Astrocyte (in vitro differentiated cells and primary cell): ENCODE measurements around the gene KRT84. TPM values are rescaled to one million over a fixed set of nuclear protein-coding genes. Genes with fewer than 3 reads are reported as not detected.

Source experiments
- DNase-seq: peaks from one replicate; pipeline ENCODE4 v3.0.0-alpha.2; 2010; ENCODE audit warnings: low read depth
- FAIRE-seq: peaks from 2 replicates; lab custom pipeline; 2011; peaks lifted over from hg19 to GRCh38; lab: Jason Lieb, UNC
- H2AFZ ChIP-seq: 2 replicates; pipeline ENCODE4 v1.6.0; 2012; ENCODE audit warnings: low read depth, low read length, inconsistent platforms
- H3K27ac ChIP-seq: 2 replicates; pipeline ENCODE4 v1.5.1; 2011; ENCODE audit warnings: low read depth, low read length, inconsistent platforms
- H3K27me3 ChIP-seq: 2 replicates; pipeline ENCODE4 v1.6.0; 2011; ENCODE audit warnings: low read length, inconsistent platforms; ENCODE audit not compliant: insufficient read depth
- H3K36me3 ChIP-seq: 2 replicates; pipeline ENCODE4 v1.5.1; 2011; ENCODE audit warnings: low read length, inconsistent platforms; ENCODE audit not compliant: insufficient read depth
- H3K4me1 ChIP-seq: 2 replicates; pipeline ENCODE4 v1.5.1; 2011; ENCODE audit warnings: low read length, inconsistent platforms; ENCODE audit not compliant: insufficient read depth
- H3K4me2 ChIP-seq: 2 replicates; pipeline ENCODE4 v1.6.0; 2012; ENCODE audit warnings: low read length, inconsistent platforms
- H3K4me3 ChIP-seq: 2 replicates; pipeline ENCODE4 v1.5.1; 2011; ENCODE audit warnings: low read depth, mild to moderate bottlenecking, low read length, inconsistent platforms; ENCODE audit not compliant: insufficient read depth
- H3K79me2 ChIP-seq: 2 replicates; pipeline ENCODE4 v1.6.0; 2012; ENCODE audit warnings: mild to moderate bottlenecking, low read length, inconsistent platforms; ENCODE audit not compliant: insufficient read depth
- H3K9ac ChIP-seq: 2 replicates; pipeline ENCODE4 v1.6.0; 2012; ENCODE audit warnings: mild to moderate bottlenecking, low read length, inconsistent platforms
- H3K9me3 ChIP-seq: 2 replicates; pipeline ENCODE4 v1.5.1; 2012; ENCODE audit warnings: low read depth, mild to moderate bottlenecking, low read length, inconsistent platforms; ENCODE audit not compliant: insufficient read depth
- H4K20me1 ChIP-seq: 2 replicates; pipeline ENCODE4 v1.6.0; 2012; ENCODE audit warnings: low read length, inconsistent platforms; ENCODE audit not compliant: insufficient read depth
- H3K27ac Mint-ChIP-seq: one replicate; pipeline ENCODE4 v1.8.0; 2021; ENCODE audit warnings: mild to moderate bottlenecking, mixed read lengths; ENCODE audit not compliant: unreplicated experiment
- H3K27me3 Mint-ChIP-seq: one replicate; pipeline ENCODE4 v1.8.0; 2021; ENCODE audit warnings: low read depth, mixed read lengths; ENCODE audit not compliant: unreplicated experiment
- H3K36me3 Mint-ChIP-seq: one replicate; pipeline ENCODE4 v1.8.0; 2021; ENCODE audit warnings: low read depth, mixed read lengths; ENCODE audit not compliant: unreplicated experiment
- H3K4me1 Mint-ChIP-seq: one replicate; pipeline ENCODE4 v1.8.0; 2021; ENCODE audit warnings: low read depth, mixed read lengths; ENCODE audit not compliant: unreplicated experiment
- H3K4me3 Mint-ChIP-seq: one replicate; pipeline ENCODE4 v1.8.0; 2021; ENCODE audit warnings: mild to moderate bottlenecking, moderate library complexity, mixed read lengths; ENCODE audit not compliant: unreplicated experiment
- H3K9me3 Mint-ChIP-seq: one replicate; pipeline ENCODE4 v1.8.0; 2021; ENCODE audit warnings: mild to moderate bottlenecking, mixed read lengths; ENCODE audit not compliant: unreplicated experiment
- EZH2 ChIP-seq: IDR thresholded peaks from 2 replicates; pipeline ENCODE4 v1.6.1; 2012; ENCODE audit warnings: mild to moderate bottlenecking, low read length, inconsistent platforms; ENCODE audit not compliant: insufficient read depth
- total RNA-seq: library from RNA; stranded (reverse); gene quantifications from 2 replicates; pipeline ENCODE4 v1.2.1, GENCODE V29; 2021
- TF ChIP-seq, protein P1 (sequence below): IDR thresholded peaks from 2 replicates; pipeline ENCODE4 v1.5.1; 2011; ENCODE audit warnings: low read depth, mild to moderate bottlenecking, inconsistent platforms, low read length, moderate library complexity; ENCODE audit not compliant: insufficient read depth

KRT84 gene
- total RNA-seq, 1 donor from 2014 or later, result not detected

GRCh38 chr12:52359621-52360061 is 25.8 kb downstream of the KRT84 start:
- DNase-seq, result no peak
- no peak for TF ChIP-seq EZH2
- TF ChIP-seq, protein P1, sequence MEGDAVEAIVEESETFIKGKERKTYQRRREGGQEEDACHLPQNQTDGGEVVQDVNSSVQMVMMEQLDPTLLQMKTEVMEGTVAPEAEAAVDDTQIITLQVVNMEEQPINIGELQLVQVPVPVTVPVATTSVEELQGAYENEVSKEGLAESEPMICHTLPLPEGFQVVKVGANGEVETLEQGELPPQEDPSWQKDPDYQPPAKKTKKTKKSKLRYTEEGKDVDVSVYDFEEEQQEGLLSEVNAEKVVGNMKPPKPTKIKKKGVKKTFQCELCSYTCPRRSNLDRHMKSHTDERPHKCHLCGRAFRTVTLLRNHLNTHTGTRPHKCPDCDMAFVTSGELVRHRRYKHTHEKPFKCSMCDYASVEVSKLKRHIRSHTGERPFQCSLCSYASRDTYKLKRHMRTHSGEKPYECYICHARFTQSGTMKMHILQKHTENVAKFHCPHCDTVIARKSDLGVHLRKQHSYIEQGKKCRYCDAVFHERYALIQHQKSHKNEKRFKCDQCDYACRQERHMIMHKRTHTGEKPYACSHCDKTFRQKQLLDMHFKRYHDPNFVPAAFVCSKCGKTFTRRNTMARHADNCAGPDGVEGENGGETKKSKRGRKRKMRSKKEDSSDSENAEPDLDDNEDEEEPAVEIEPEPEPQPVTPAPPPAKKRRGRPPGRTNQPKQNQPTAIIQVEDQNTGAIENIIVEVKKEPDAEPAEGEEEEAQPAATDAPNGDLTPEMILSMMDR, result no peak
- Histone ChIP-seq H2AFZ (no peak overlapping the region), H3K9ac (no peak overlapping the region), H3K4me2 (no peak overlapping the region), H3K4me3 (no peak overlapping the region), H3K79me2 (no peaks in the 10 kb centered on the region), H3K9me3 (no peaks in the 10 kb centered on the region), H4K20me1 (no peaks in the 10 kb centered on the region), H3K27me3 (peaks cover 12% of the 10 kb centered on the region), H3K4me1 (no peaks in the 10 kb centered on the region), H3K27ac (no peak overlapping the region), H3K36me3 (no peaks in the 10 kb centered on the region)
- H3K4me1 Mint-ChIP-seq, result no peaks in the 10 kb centered on the region
- H3K9me3 Mint-ChIP-seq, result peaks cover 3% of the 10 kb centered on the region
- no peaks in the 10 kb centered on the region for H3K36me3 Mint-ChIP-seq
- no peak overlapping the region for H3K27ac Mint-ChIP-seq
- no peak overlapping the region for H3K4me3 Mint-ChIP-seq
- FAIRE-seq, result no peak
- peaks cover 60% of the 10 kb centered on the region for H3K27me3 Mint-ChIP-seq

DNA sequence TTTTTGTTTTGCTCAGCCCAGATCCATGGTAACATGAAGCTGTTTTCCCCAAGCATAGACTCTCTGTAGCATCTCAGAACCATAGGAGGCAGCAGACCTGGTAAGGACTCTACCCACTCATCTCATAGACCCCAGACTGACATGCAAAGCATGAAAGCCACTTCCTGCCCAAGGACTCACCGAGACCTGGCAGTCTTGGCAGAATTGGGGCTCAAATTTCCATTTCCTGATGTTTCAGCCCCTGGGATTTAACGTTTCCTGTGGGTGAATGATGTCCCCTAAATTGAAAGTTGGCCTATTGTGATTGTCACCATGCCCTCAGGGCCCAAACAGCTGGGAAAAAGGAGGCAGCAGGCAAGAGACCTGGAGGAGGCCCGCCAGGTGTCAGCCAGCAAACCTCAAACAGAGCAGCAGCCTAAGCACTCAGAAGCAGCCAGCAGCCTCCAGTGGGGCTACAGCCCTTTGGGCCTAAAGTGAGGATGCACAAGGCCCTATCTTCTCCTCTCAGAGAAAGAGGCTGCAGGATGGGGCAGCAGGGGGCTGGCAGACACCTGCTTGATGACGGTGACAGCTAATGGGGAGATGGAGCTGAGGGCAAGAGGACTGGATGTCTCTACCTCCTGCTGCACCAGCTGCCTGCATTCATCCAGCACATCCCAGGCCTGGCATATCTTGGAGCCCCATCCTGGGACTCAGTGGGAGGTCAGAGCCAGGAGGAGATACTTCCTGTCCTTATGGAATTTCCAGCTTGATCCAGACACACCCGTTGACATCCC is 26.7 kb downstream of the KRT84 start:
- Histone ChIP-seq H3K79me2 (no peaks in the 10 kb centered on the region), H3K9ac (no peak overlapping the region), H3K27me3 (peaks cover 17% of the 10 kb centered on the region), H3K36me3 (no peaks in the 10 kb centered on the region), H4K20me1 (no peaks in the 10 kb centered on the region), H3K27ac (no peak overlapping the region), H3K4me2 (no peak overlapping the region), H2AFZ (no peak overlapping the region), H3K4me1 (no peaks in the 10 kb centered on the region), H3K9me3 (no peaks in the 10 kb centered on the region), H3K4me3 (no peak overlapping the region)
- H3K27ac Mint-ChIP-seq, result no peak overlapping the region
- DNase-seq (no peak), FAIRE-seq (no peak)
- H3K4me1 Mint-ChIP-seq, result no peaks in the 10 kb centered on the region
- no peak overlapping the region for H3K4me3 Mint-ChIP-seq
- H3K27me3 Mint-ChIP-seq, result peaks cover 57% of the 10 kb centered on the region
- H3K9me3 Mint-ChIP-seq, result peaks cover 3% of the 10 kb centered on the region
- no peak for TF ChIP-seq EZH2
- TF ChIP-seq, protein P1, result no peak
- no peaks in the 10 kb centered on the region for H3K36me3 Mint-ChIP-seq
